SHP77 (cell line): ENCODE data around the gene EPB41L4A.
"Not testable (repeated sequence)": the region's sequence is repeated elsewhere in the genome, so short reads cannot be mapped to it uniquely, and the experiment has no call there.

Source experiments
- DNase-seq, 2 experiments: peaks; one replicate each; lab custom pipeline; 2025; lab: John Stamatoyannopoulos, UW

EPB41L4A gene

GRCh38 chr5:112401924-112402323 is 17.2 kb downstream of the EPB41L4A start:
- no peak for DNase-seq

GRCh38 chr5:112397690-112398089 is 21.4 kb downstream of the EPB41L4A start:
- DNase-seq: no peak

GRCh38 chr5:112396430-112396829 is 22.6 kb downstream of the EPB41L4A start:
- no peak for DNase-seq

- DNase-seq: not testable (repeated sequence)
Measured at GRCh38 chr5:112395299-112395698, 23.8 kb downstream of the EPB41L4A start.

GRCh38 chr5:112390327-112390726 is 28.8 kb downstream of the EPB41L4A start:
- DNase-seq: peak in 1 of 2 experiments; percentile 2

- no peak for DNase-seq
Measured at GRCh38 chr5:112388739-112389138, 30.3 kb downstream of the EPB41L4A start.

- no peak for DNase-seq
Measured at GRCh38 chr5:112388074-112388473, 31.0 kb downstream of the EPB41L4A start.

GRCh38 chr5:112386766-112387165 is 32.3 kb downstream of the EPB41L4A start:
- DNase-seq: no peak

GRCh38 chr5:112385969-112386368 is 33.1 kb downstream of the EPB41L4A start:
- no peak for DNase-seq

GRCh38 chr5:112385566-112385965 is 33.5 kb downstream of the EPB41L4A start:
- DNase-seq: no peak

GRCh38 chr5:112384523-112384922 is 34.6 kb downstream of the EPB41L4A start:
- DNase-seq: no peak

GRCh38 chr5:112382886-112383285 is 36.2 kb downstream of the EPB41L4A start:
- no peak for DNase-seq

- DNase-seq: no peak
Measured at GRCh38 chr5:112381521-112381920, 37.6 kb downstream of the EPB41L4A start.

- DNase-seq: no peak
Measured at GRCh38 chr5:112379542-112380325, 39.3 kb downstream of the EPB41L4A start.

- DNase-seq: no peak
Measured at GRCh38 chr5:112374818-112375217, 44.3 kb downstream of the EPB41L4A start.

- no peak for DNase-seq
Measured at GRCh38 chr5:112374356-112374755, 44.7 kb downstream of the EPB41L4A start.

GRCh38 chr5:112373885-112374284 is 45.2 kb downstream of the EPB41L4A start:
- no peak for DNase-seq

- DNase-seq: no peak
Measured at GRCh38 chr5:112372543-112372942, 46.5 kb downstream of the EPB41L4A start.

GRCh38 chr5:112371067-112371466 is 48.0 kb downstream of the EPB41L4A start:
- DNase-seq: no peak

- DNase-seq: no peak
Measured at GRCh38 chr5:112367400-112367799, 51.7 kb downstream of the EPB41L4A start.

GRCh38 chr5:112366987-112367386 is 52.1 kb downstream of the EPB41L4A start:
- no peak for DNase-seq

GRCh38 chr5:112360740-112361139 is 58.3 kb downstream of the EPB41L4A start:
- not testable (repeated sequence) for DNase-seq

GRCh38 chr5:112356178-112356956 is 62.7 kb downstream of the EPB41L4A start:
- DNase-seq: no peak
